HepG2 (cell line): Measurements from ENCODE around the gene CD81. TPM values are rescaled to one million over a fixed set of nuclear protein-coding genes. Genes with fewer than 3 reads are reported as not detected.
A peak's percentile ranks its signal among the peaks of the same experiment; 100 is the strongest.

ENCODE experiments used
- AKAP8 ChIP-seq: sonication (generic); formaldehyde crosslinking; IDR thresholded peaks from 2 replicates; pipeline ENCODE4 v1.5.1; 2020; ENCODE audit warnings: mild to moderate bottlenecking, missing genetic modification reagents
- CHCHD3 ChIP-seq: sonication (generic); formaldehyde crosslinking; IDR thresholded peaks from 2 replicates; pipeline ENCODE4 v1.8.0; 2022; ENCODE audit warnings: mild to moderate bottlenecking, missing genetic modification reagents, moderate library complexity
- DMAP1 ChIP-seq: IDR thresholded peaks from 2 replicates; pipeline ENCODE4 v1.6.1; 2016
- DR1 ChIP-seq: sonication (generic); formaldehyde crosslinking; IDR thresholded peaks from 2 replicates; pipeline ENCODE4 v1.8.0; 2021; ENCODE audit warnings: mild to moderate bottlenecking, missing genetic modification reagents, inconsistent platforms
- GABPB1 ChIP-seq: IDR thresholded peaks from 2 replicates; pipeline ENCODE4 v1.6.1; 2016; ENCODE audit warnings: mild to moderate bottlenecking, missing genetic modification reagents, moderate library complexity, missing compliant biosample characterization
- MAF1 ChIP-seq: sonication (generic); formaldehyde crosslinking; IDR thresholded peaks from 2 replicates; pipeline ENCODE4 v1.5.0; 2020; ENCODE audit warnings: missing genetic modification reagents, borderline replicate concordance
- NFYB ChIP-seq: sonication (generic); formaldehyde crosslinking; IDR thresholded peaks from 2 replicates; pipeline ENCODE4 v1.4.0; 2020; ENCODE audit warnings: missing genetic modification reagents
- PPARG ChIP-seq: conservative IDR thresholded peaks from 2 replicates; pipeline ENCODE4 v1.6.1; 2016; ENCODE audit warnings: missing biosample characterization, missing genetic modification reagents
- SNAPC2 ChIP-seq: sonication (generic); formaldehyde crosslinking; IDR thresholded peaks from 2 replicates; pipeline ENCODE4 v1.8.1; 2022; ENCODE audit warnings: mild to moderate bottlenecking, missing genetic modification reagents
- SP5 ChIP-seq: IDR thresholded peaks from 2 replicates; pipeline ENCODE4 v1.6.1; 2016; ENCODE audit warnings: low read depth, borderline replicate concordance
- SYNCRIP ChIP-seq: fragments of 200-400 bp; formaldehyde crosslinking; IDR thresholded peaks from 2 replicates; pipeline ENCODE4 v1.6.1; 2018; ENCODE audit warnings: mild to moderate bottlenecking, low read depth, low read length; ENCODE audit not compliant: insufficient read depth
- TBL1XR1 ChIP-seq: fragments of 150-350 bp; IDR thresholded peaks from 2 replicates; pipeline ENCODE4 v1.6.1; 2014; ENCODE audit warnings: borderline replicate concordance, low read length; ENCODE audit not compliant: partially characterized antibody
- TBX2 ChIP-seq: sonication (generic); formaldehyde crosslinking; IDR thresholded peaks from 2 replicates; pipeline ENCODE4 v1.5.0; 2020; ENCODE audit warnings: missing genetic modification reagents, mild to moderate bottlenecking, borderline replicate concordance
- YEATS2 ChIP-seq: sonication (generic); formaldehyde crosslinking; IDR thresholded peaks from 2 replicates; pipeline ENCODE4 v1.4.0; 2020; ENCODE audit warnings: missing genetic modification reagents, borderline replicate concordance
- ZFP41 ChIP-seq: sonication (generic); formaldehyde crosslinking; IDR thresholded peaks from 2 replicates; pipeline ENCODE4 v1.4.0; 2020; ENCODE audit warnings: mild to moderate bottlenecking, missing genetic modification reagents, borderline replicate concordance
- polyA plus RNA-seq, 8 experiments: library from polyadenylated mRNA; depleted of rRNA in 3 of 8; stranded (reverse) in 7 of 8; unstranded in 1 of 8; fragments of >200 nt; fragmentation: Illumina TruSeq in 4 of 8; extraction: Trizol in 4 of 8; gene quantifications; 2 replicates each; pipeline versions ENCODE4 v1.2.1 to v1.2.3, GENCODE V29; 2011 to 2016; ENCODE audit warnings: low read depth in 4 of 8, missing spikeins in 1 of 8, mixed read lengths in 1 of 8; ENCODE audit not compliant: insufficient read depth in 1 of 8
- total RNA-seq, 5 experiments: library from RNA; depleted of rRNA; stranded (reverse); fragments of >200 nt; fragmentation: Illumina TruSeq; extraction: Trizol; gene quantifications; 2 replicates each; pipeline ENCODE4 v1.2.3, GENCODE V29; 2016; ENCODE audit warnings: low read depth in 1 of 5
- TF ChIP-seq, protein P1 (sequence below): sonication (generic); formaldehyde crosslinking; IDR thresholded peaks from 2 replicates; pipeline ENCODE4 v1.4.0; 2020; ENCODE audit warnings: missing genetic modification reagents, mild to moderate bottlenecking, borderline replicate concordance
- TF ChIP-seq, protein P2 (sequence below): sonication (generic); formaldehyde crosslinking; IDR thresholded peaks from 2 replicates; pipeline ENCODE4 v1.8.1; 2023; ENCODE audit warnings: mild to moderate bottlenecking, missing genetic modification reagents
- TF ChIP-seq, protein P3 (sequence below): sonication (generic); formaldehyde crosslinking; IDR thresholded peaks from 2 replicates; pipeline ENCODE4 v1.5.0; 2020; ENCODE audit warnings: mild to moderate bottlenecking, missing genetic modification reagents, borderline replicate concordance

Gene CD81
- total and polyA plus RNA-seq, 2 of the 13 experiments (the other 11 are each of a cell fraction or from before 2014, with no cell fraction given), result not detected

DNA sequence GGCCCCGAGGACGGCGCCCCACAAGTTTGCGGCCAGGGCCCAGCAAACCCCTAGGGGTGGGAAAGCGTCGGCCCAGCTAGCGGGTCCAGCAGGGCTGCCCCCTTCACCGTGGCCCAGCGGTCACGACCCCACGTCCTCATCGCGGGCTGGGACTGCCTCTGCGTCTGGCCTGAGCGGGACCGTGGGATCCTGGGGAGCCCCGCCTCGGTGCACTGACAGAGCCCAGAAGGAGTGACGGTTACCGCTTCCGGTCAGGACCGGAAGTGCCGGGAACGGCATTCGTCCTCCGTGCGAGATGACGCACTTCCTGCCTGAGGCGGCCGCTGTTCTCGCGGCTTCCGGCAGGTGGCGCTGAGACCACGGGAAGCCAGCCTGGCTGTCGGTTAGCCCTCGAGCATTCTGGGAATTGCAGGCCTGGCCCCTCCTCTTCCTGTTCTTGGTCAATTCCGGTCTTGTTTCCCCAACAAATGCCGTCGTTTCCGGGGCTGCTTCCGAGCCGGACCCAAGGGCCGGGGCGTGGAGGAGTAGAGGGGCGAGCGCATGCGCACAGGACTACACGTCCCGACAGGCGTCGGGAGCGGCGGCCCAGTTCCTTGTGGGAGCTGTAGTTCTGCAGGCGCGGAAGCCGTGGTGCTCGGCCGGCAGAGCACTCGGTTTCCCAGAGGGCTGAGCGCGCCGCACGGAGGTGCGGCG is 23.1 kb downstream of the CD81 start, which contains the start of gene TSSC4 (continued):
- TF ChIP-seq, protein P1, sequence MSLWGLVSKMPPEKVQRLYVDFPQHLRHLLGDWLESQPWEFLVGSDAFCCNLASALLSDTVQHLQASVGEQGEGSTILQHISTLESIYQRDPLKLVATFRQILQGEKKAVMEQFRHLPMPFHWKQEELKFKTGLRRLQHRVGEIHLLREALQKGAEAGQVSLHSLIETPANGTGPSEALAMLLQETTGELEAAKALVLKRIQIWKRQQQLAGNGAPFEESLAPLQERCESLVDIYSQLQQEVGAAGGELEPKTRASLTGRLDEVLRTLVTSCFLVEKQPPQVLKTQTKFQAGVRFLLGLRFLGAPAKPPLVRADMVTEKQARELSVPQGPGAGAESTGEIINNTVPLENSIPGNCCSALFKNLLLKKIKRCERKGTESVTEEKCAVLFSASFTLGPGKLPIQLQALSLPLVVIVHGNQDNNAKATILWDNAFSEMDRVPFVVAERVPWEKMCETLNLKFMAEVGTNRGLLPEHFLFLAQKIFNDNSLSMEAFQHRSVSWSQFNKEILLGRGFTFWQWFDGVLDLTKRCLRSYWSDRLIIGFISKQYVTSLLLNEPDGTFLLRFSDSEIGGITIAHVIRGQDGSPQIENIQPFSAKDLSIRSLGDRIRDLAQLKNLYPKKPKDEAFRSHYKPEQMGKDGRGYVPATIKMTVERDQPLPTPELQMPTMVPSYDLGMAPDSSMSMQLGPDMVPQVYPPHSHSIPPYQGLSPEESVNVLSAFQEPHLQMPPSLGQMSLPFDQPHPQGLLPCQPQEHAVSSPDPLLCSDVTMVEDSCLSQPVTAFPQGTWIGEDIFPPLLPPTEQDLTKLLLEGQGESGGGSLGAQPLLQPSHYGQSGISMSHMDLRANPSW (CRISPR knock-in tag), result peak; percentile 83; the same call in 1 of the 2 replicates
- TF ChIP-seq TBX2 (CRISPR knock-in tag) (peak; percentile 85), ZFP41 (CRISPR knock-in tag) (peak; percentile 93; the same call in 1 of the 2 replicates), TBL1XR1 (peak; percentile 36), SYNCRIP (no peak), PPARG (CRISPR knock-in tag) (0 out of 2 replicates have a peak, but pooled peaks have one; percentile 10), GABPB1 (CRISPR knock-in tag) (peak; percentile 98), CHCHD3 (CRISPR knock-in tag) (0 out of 2 replicates have a peak, but pooled peaks have one; percentile 66), NFYB (CRISPR knock-in tag) (peak; percentile 57; the same call in 1 of the 2 replicates), MAF1 (CRISPR knock-in tag) (peak; percentile 76), YEATS2 (peak; percentile 98), SP5 (CRISPR knock-in tag) (peak; percentile 59), DR1 (CRISPR knock-in tag) (peak; percentile 87), AKAP8 (CRISPR knock-in tag) (0 out of 2 replicates have a peak, but pooled peaks have one; percentile 69), DMAP1 (CRISPR knock-in tag) (peak; percentile 71; the same call in 1 of the 2 replicates), SNAPC2 (CRISPR knock-in tag) (0 out of 2 replicates have a peak, but pooled peaks have one; percentile 27)
- TF ChIP-seq, protein P2, sequence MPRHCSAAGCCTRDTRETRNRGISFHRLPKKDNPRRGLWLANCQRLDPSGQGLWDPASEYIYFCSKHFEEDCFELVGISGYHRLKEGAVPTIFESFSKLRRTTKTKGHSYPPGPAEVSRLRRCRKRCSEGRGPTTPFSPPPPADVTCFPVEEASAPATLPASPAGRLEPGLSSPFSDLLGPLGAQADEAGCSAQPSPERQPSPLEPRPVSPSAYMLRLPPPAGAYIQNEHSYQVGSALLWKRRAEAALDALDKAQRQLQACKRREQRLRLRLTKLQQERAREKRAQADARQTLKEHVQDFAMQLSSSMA (CRISPR knock-in tag), result 0 out of 2 replicates have a peak, but pooled peaks have one; percentile 62
- TF ChIP-seq, protein P3, sequence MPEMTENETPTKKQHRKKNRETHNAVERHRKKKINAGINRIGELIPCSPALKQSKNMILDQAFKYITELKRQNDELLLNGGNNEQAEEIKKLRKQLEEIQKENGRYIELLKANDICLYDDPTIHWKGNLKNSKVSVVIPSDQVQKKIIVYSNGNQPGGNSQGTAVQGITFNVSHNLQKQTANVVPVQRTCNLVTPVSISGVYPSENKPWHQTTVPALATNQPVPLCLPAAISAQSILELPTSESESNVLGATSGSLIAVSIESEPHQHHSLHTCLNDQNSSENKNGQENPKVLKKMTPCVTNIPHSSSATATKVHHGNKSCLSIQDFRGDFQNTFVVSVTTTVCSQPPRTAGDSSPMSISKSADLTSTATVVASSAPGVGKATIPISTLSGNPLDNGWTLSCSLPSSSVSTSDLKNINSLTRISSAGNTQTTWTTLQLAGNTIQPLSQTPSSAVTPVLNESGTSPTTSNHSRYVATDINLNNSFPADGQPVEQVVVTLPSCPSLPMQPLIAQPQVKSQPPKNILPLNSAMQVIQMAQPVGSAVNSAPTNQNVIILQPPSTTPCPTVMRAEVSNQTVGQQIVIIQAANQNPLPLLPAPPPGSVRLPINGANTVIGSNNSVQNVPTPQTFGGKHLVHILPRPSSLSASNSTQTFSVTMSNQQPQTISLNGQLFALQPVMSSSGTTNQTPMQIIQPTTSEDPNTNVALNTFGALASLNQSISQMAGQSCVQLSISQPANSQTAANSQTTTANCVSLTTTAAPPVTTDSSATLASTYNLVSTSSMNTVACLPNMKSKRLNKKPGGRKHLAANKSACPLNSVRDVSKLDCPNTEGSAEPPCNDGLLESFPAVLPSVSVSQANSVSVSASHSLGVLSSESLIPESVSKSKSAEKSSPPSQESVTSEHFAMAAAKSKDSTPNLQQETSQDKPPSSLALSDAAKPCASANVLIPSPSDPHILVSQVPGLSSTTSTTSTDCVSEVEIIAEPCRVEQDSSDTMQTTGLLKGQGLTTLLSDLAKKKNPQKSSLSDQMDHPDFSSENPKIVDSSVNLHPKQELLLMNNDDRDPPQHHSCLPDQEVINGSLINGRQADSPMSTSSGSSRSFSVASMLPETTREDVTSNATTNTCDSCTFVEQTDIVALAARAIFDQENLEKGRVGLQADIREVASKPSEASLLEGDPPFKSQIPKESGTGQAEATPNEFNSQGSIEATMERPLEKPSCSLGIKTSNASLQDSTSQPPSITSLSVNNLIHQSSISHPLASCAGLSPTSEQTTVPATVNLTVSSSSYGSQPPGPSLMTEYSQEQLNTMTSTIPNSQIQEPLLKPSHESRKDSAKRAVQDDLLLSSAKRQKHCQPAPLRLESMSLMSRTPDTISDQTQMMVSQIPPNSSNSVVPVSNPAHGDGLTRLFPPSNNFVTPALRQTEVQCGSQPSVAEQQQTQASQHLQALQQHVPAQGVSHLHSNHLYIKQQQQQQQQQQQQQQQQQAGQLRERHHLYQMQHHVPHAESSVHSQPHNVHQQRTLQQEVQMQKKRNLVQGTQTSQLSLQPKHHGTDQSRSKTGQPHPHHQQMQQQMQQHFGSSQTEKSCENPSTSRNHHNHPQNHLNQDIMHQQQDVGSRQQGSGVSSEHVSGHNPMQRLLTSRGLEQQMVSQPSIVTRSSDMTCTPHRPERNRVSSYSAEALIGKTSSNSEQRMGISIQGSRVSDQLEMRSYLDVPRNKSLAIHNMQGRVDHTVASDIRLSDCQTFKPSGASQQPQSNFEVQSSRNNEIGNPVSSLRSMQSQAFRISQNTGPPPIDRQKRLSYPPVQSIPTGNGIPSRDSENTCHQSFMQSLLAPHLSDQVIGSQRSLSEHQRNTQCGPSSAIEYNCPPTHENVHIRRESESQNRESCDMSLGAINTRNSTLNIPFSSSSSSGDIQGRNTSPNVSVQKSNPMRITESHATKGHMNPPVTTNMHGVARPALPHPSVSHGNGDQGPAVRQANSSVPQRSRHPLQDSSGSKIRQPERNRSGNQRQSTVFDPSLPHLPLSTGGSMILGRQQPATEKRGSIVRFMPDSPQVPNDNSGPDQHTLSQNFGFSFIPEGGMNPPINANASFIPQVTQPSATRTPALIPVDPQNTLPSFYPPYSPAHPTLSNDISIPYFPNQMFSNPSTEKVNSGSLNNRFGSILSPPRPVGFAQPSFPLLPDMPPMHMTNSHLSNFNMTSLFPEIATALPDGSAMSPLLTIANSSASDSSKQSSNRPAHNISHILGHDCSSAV (CRISPR knock-in tag), result 0 out of 2 replicates have a peak, but pooled peaks have one; percentile 26
